Muscle layer of colon (tissue), 2 donors: ENCODE results near the gene CERCAM.
A peak's percentile ranks its signal among the peaks of the same experiment; 100 is the strongest.
"Not testable (repeated sequence)": the region's sequence is repeated elsewhere in the genome, so short reads cannot be mapped to it uniquely, and the experiment has no call there.

Source experiments
- H3K27ac ChIP-seq: one replicate; pipeline ENCODE4 v1.7.0; 2013; ENCODE audit warnings: low read depth, mild to moderate bottlenecking, low read length, moderate library complexity
- H3K27me3 ChIP-seq, 2 donors: one replicate each; pipeline ENCODE4 v1.7.0; 2013; ENCODE audit warnings: low read length in 2 of 2, mild to moderate bottlenecking in 2 of 2; ENCODE audit not compliant: insufficient read depth in 2 of 2, control insufficient read depth in 1 of 2
- H3K36me3 ChIP-seq: one replicate; pipeline ENCODE4 v1.7.0; 2013; ENCODE audit warnings: mild to moderate bottlenecking, low read length; ENCODE audit not compliant: insufficient read depth
- H3K4me1 ChIP-seq: one replicate; pipeline ENCODE4 v1.7.0; 2013; ENCODE audit warnings: mild to moderate bottlenecking, low read length; ENCODE audit not compliant: insufficient read depth
- H3K4me3 ChIP-seq, 2 donors: one replicate each; pipeline ENCODE4 v1.7.0; 2013; ENCODE audit warnings: low read length in 2 of 2, low read depth in 1 of 2, mild to moderate bottlenecking in 1 of 2, moderate library complexity in 1 of 2
- H3K9ac ChIP-seq: one replicate; pipeline ENCODE4 v1.7.0; 2013; ENCODE audit warnings: low read length
- H3K9me3 ChIP-seq: one replicate; pipeline ENCODE4 v1.7.0; 2013; ENCODE audit warnings: mild to moderate bottlenecking, low read length
- donor health status: abdominal sarcoma.
- donor health status: Adenocarcinoma of cecum.

CERCAM gene

GRCh38 chr9:128422022-128422782, 1.5 kb downstream of the CERCAM start:
- peak overlapping the region; percentile 39 for H3K9ac ChIP-seq

DNA sequence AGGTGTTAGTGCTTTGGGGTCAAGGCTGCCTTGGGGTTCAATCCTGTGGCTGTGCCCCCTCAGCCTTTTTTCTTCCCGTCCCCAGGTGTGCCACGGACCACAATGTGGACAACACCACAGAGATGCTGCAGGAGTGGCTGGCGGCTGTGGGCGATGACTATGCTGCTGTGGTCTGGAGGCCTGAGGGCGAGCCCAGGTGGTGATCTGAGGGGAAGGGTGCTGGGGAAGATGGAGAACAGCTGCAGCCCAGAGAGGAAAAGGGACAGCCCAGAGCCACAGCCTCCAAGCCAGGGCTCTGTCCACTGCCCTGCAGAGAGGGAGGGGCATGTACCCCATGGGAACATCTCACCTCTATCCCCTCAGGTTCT, 2.1 kb downstream of the CERCAM start:
- Histone ChIP-seq H3K9me3 (no peaks in the 10 kb centered on the region), H3K36me3 (peaks cover 12% of the 10 kb centered on the region), H3K4me3 (no peak overlapping the region), H3K9ac (no peak overlapping the region), H3K27me3 (no peaks in the 10 kb centered on the region), H3K27ac (no peak overlapping the region), H3K4me1 (peaks cover 20% of the 10 kb centered on the region)

More at GRCh38 chr9:128422022-128422782, 1.5 kb downstream of the CERCAM start:
- H3K9me3 ChIP-seq, H3K27me3 ChIP-seq, H3K27ac ChIP-seq: not testable (repeated sequence)
- Histone ChIP-seq H3K4me1 (peaks cover 20% of the 10 kb centered on the region), H3K4me3 (peak overlapping the region in 1 of 2 donors; percentile 71), H3K36me3 (peaks cover 12% of the 10 kb centered on the region)

GRCh38 chr9:128423356-128423755, 2.7 kb downstream of the CERCAM start:
- H3K4me1 ChIP-seq: peaks cover 20% of the 10 kb centered on the region
- H3K27me3 ChIP-seq: not testable (repeated sequence)

DNA sequence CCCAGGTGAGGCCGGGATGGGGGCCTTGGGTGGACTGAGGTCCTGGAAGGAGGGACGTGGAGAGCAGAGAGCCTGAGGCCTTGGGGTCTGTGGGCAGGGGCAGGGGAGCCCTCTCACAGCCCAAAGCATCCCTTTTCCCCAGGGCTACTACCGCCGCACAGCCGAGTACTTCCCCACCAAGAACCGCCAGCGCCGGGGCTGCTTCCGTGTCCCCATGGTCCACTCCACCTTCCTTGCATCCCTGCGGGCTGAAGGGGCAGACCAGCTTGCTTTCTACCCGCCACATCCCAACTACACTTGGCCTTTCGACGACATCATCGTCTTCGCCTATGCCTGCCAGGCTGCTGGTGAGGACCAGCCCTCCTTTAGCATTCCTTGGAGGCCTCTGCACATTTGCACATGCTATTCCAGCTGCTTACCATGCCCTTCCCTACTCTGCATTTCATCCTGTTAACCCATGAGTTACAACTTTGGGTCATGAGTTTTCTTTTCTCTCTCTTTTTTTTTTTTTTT, 3.7 kb downstream of the CERCAM start:
- Histone ChIP-seq H3K4me1 (peaks cover 15% of the 10 kb centered on the region), H3K4me3 (no peak overlapping the region), H3K27me3 (no peaks in the 10 kb centered on the region), H3K27ac (no peak overlapping the region), H3K36me3 (peaks cover 16% of the 10 kb centered on the region), H3K9ac (no peak overlapping the region), H3K9me3 (no peaks in the 10 kb centered on the region)

More at GRCh38 chr9:128423356-128423755, 2.7 kb downstream of the CERCAM start:
- H3K9ac ChIP-seq, H3K27ac ChIP-seq, H3K9me3 ChIP-seq, H3K4me3 ChIP-seq: not testable (repeated sequence)
- peaks cover 12% of the 10 kb centered on the region for H3K36me3 ChIP-seq

DNA sequence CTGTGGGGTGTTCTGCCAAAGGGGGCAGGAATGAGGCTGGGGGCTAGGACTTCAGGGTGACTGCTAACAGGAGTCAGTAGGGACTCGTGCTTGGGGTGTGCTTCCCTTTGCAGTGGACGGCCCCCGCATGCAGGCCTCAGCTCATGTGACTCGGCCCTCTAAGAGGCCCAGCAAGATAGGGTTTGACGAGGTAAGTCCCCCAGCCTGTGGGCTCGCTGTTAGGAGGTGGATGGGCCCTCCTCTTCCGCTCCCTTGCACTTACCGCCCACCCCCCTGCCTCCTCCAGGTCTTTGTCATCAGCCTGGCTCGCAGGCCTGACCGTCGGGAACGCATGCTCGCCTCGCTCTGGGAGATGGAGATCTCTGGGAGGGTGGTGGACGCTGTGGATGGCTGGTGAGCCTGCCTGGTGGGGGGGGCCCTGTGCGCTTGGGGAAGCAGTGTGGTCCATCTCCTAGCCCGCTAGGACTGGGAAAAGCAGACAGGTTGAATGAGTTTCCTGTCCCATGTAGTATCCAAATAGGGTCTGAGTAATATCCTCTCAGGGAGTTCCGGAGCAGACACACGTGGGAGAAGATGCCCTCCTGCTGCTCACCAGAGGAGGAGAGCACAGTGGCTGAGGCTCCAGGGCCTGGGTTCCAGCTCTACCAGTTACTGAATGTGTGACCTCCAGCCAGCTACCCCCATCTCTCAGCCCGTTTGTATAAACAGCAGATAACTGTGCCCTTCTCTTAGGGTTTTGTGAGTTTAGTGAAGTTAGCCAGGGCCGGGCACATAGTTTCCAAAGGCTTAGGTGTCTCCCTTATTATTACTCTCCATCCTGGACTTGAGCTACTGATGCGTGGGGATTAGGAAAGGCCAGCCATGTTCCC, 8.2 kb downstream of the CERCAM start:
- Histone ChIP-seq H3K9me3 (no peaks in the 10 kb centered on the region), H3K9ac (no peak overlapping the region), H3K27me3 (no peaks in the 10 kb centered on the region), H3K36me3 (peaks cover 14% of the 10 kb centered on the region), H3K4me3 (no peak overlapping the region), H3K4me1 (no peaks in the 10 kb centered on the region), H3K27ac (no peak overlapping the region)

GRCh38 chr9:128429513-128430086, 8.9 kb downstream of the CERCAM start:
- no peak overlapping the region for H3K9ac ChIP-seq
- no peaks in the 10 kb centered on the region for H3K9me3 ChIP-seq
- no peak overlapping the region for H3K27ac ChIP-seq
- no peaks in the 10 kb centered on the region for H3K27me3 ChIP-seq
- H3K4me1 ChIP-seq: no peaks in the 10 kb centered on the region
- H3K36me3 ChIP-seq: peaks cover 8% of the 10 kb centered on the region
- H3K4me3 ChIP-seq: no peak overlapping the region

DNA sequence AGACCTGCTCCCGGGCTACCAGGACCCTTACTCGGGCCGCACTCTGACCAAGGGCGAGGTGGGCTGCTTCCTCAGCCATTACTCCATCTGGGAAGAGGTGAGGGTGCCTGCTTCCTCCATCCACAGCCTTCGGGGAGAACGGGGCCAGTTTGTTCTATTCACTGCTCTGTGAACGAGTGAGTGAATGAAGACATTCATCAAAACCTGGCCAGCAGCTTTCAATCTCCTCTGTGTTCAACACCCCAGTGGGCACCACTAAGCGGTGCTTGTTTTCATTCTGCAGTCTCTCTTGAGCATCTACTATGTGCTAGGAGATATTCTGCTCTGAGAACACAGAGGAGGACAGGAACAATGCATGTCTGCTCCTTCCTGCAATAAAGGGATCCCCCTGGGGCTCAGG, 10.6 kb downstream of the CERCAM start:
- H3K27ac ChIP-seq: no peak overlapping the region
- no peaks in the 10 kb centered on the region for H3K4me1 ChIP-seq
- no peak overlapping the region for H3K9ac ChIP-seq
- no peak overlapping the region for H3K4me3 ChIP-seq
- H3K36me3 ChIP-seq: peaks cover 8% of the 10 kb centered on the region
- H3K27me3 ChIP-seq: no peaks in the 10 kb centered on the region
- no peaks in the 10 kb centered on the region for H3K9me3 ChIP-seq

DNA sequence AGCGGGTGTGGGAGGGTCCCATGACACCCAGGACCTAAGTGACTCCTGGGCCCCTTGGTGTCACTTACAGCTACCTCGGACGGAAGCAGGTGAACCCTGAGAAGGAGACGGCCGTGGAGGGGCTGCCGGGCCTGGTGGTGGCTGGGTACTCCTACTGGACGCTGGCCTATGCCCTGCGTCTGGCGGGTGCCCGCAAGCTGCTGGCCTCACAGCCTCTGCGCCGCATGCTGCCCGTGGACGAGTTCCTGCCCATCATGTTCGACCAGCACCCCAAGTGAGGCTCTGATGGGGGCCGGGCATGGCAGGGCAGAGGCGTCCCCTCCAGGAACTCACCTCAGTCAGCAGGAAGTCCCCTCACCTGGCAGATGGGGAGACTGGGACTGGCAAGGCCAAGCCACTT, 13.7 kb downstream of the CERCAM start:
- Histone ChIP-seq H3K4me3 (no peak overlapping the region), H3K9ac (no peak overlapping the region), H3K27ac (no peak overlapping the region), H3K4me1 (no peaks in the 10 kb centered on the region), H3K9me3 (no peaks in the 10 kb centered on the region), H3K27me3 (no peaks in the 10 kb centered on the region), H3K36me3 (no peaks in the 10 kb centered on the region)

DNA sequence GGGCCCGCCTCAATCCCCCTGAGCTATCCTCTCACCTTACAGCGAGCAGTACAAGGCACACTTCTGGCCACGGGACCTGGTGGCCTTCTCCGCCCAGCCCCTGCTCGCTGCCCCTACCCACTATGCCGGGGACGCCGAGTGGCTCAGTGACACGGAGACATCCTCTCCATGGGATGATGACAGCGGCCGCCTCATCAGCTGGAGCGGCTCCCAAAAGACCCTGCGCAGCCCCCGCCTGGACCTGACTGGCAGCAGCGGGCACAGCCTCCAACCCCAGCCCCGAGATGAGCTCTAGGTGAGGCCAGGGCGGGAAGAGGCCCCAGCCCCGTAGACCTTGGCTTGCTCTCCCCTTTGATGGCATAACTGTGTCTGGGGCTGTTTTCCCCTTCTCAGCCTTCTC, 15.0 kb downstream of the CERCAM start:
- no peak overlapping the region for H3K27ac ChIP-seq
- H3K9ac ChIP-seq: no peak overlapping the region
- no peaks in the 10 kb centered on the region for H3K27me3 ChIP-seq
- no peak overlapping the region for H3K4me3 ChIP-seq
- no peaks in the 10 kb centered on the region for H3K9me3 ChIP-seq
- H3K4me1 ChIP-seq: no peaks in the 10 kb centered on the region
- H3K36me3 ChIP-seq: no peaks in the 10 kb centered on the region

DNA sequence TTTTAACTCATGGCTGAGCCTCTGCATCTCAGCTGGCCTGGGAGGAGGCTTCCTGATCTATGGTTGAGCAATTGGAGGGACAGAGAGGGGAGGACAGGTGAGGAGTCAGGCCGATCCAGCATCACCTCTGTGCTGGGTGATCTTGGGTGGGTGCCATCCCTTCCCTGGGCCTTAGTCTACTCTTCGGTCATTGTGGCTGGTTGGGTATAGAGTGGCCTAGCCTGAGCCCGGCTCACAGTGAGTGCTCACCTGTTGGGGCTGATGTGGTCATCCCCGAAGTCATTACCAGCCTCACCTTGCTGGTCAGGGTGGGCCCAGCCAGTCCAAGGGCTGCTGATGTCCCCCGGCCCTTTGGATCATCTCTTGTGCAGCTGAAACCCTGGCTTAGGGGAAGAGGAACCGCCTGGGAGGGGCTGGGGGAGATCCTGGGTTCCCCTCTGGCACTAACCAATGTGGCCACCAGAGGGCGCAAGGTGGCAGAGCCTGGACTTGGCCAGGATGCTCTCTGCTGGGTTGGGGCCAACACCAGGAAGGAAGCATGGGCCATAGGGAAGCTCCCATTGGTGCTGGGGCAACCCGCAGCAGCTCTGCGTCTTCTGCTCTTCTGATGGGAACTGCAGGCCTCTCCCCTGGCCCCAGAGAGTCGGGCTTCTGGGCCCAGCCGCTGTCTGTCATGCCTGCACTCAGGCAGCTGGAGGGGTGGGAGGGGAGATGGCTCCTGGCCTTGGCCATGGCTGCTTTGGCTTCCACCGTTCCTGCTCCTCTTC, 17.9 kb downstream of the CERCAM start:
- Histone ChIP-seq H3K27ac (no peak overlapping the region), H3K9ac (no peak overlapping the region), H3K4me3 (no peak overlapping the region), H3K36me3 (no peaks in the 10 kb centered on the region), H3K27me3 (no peaks in the 10 kb centered on the region), H3K4me1 (no peaks in the 10 kb centered on the region), H3K9me3 (no peaks in the 10 kb centered on the region)

GRCh38 chr9:128439273-128439672, 18.6 kb downstream of the CERCAM start:
- Histone ChIP-seq H3K4me1 (no peaks in the 10 kb centered on the region), H3K9ac (no peak overlapping the region), H3K27ac (no peak overlapping the region), H3K4me3 (no peak overlapping the region), H3K36me3 (no peaks in the 10 kb centered on the region), H3K9me3 (no peaks in the 10 kb centered on the region), H3K27me3 (no peaks in the 10 kb centered on the region)
